CD4-positive, alpha-beta T cell (primary cell): ENCODE measurements around the gene VSIG4. TPM values are rescaled to one million over a fixed set of nuclear protein-coding genes. Genes with fewer than 3 reads are reported as not detected.

Experiments
- ATAC-seq: fragments of 200-7000 bp; cut with Tn5 transposase; one replicate; pipeline ENCODE4 v1.10.0; 2022; ENCODE audit warnings: mild to moderate bottlenecking; ENCODE audit not compliant: poor library complexity
- CTCF ChIA-PET: fragments of 350-600 bp; sonication (Branson Sonifier 250); formaldehyde crosslinking; loops from one replicate; lab custom pipeline; 2021; ENCODE audit warnings: antibody characterized with exemption, inconsistent platforms; lab: Charles Lee
- POLR2A ChIA-PET: fragments of 350-600 bp; sonication (Branson Sonifier 250); formaldehyde crosslinking; loops from one replicate; lab custom pipeline; 2021; ENCODE audit warnings: antibody characterized with exemption, inconsistent platforms; lab: Charles Lee
- DNase-seq, 14 experiments: peaks; one replicate each; pipeline ENCODE4 v3.0.0-alpha.2; 2013 to 2020; ENCODE audit warnings: mixed read lengths in 2 of 14
- H3K27ac ChIP-seq, 2 donors: one replicate each; pipeline versions ENCODE4 v1.5.1 to v1.7.0; 2013; ENCODE audit warnings: low read length in 2 of 2, low read depth in 1 of 2, mild to moderate bottlenecking in 1 of 2
- H3K27me3 ChIP-seq, 2 experiments: 1 replicate in 1 of 2; 2 replicates in 1 of 2; pipeline versions ENCODE4 v1.6.1 to v1.7.0; 2013; ENCODE audit warnings: low read length in 2 of 2, control low read depth in 1 of 2, mild to moderate bottlenecking in 1 of 2, moderate library complexity in 1 of 2; ENCODE audit not compliant: insufficient read depth in 2 of 2, control insufficient read depth in 1 of 2
- H3K36me3 ChIP-seq: one replicate; pipeline ENCODE4 v1.6.1; 2013; ENCODE audit warnings: low read length, control low read depth; ENCODE audit not compliant: insufficient read depth
- H3K4me1 ChIP-seq: one replicate; pipeline ENCODE4 v1.6.1; 2013; ENCODE audit warnings: low read length, control low read depth; ENCODE audit not compliant: insufficient read depth
- H3K4me3 ChIP-seq: one replicate; pipeline ENCODE4 v1.5.1; 2013; ENCODE audit warnings: mild to moderate bottlenecking, low read length, moderate library complexity
- H3K9me3 ChIP-seq, 2 experiments: 1 replicate in 1 of 2; 2 replicates in 1 of 2; pipeline versions ENCODE4 v1.6.1 to v1.7.0; 2013; ENCODE audit warnings: low read length in 2 of 2, mild to moderate bottlenecking in 2 of 2, control low read depth in 1 of 2, moderate library complexity in 1 of 2; ENCODE audit not compliant: control insufficient read depth in 1 of 2, insufficient read depth in 1 of 2
- H3K27ac Mint-ChIP-seq: one replicate; pipeline ENCODE4 v1.8.0; 2020; ENCODE audit warnings: mixed read lengths
- H3K27me3 Mint-ChIP-seq: one replicate; pipeline ENCODE4 v1.8.0; 2021; ENCODE audit warnings: mixed read lengths
- H3K36me3 Mint-ChIP-seq: one replicate; pipeline ENCODE4 v1.8.0; 2021; ENCODE audit warnings: low read depth, mixed read lengths
- H3K4me1 Mint-ChIP-seq: one replicate; pipeline ENCODE4 v1.8.0; 2021; ENCODE audit warnings: low read depth, mixed read lengths
- H3K4me3 Mint-ChIP-seq: one replicate; pipeline ENCODE4 v1.8.0; 2020; ENCODE audit warnings: mild to moderate bottlenecking, mixed read lengths
- H3K9me3 Mint-ChIP-seq: one replicate; pipeline ENCODE4 v1.8.0; 2020; ENCODE audit warnings: mixed read lengths
- intact Hi-C, 2 experiments: fragments of 100-400 bp; cut with DNase I in 1 of 2; cut with micrococcal nuclease in 1 of 2; formaldehyde crosslinking; loops; one replicate each; pipeline versions ENCODE4 v1.15.1 to v1.9.0; 2023 to 2025; cut with DNase I, micrococcal nuclease
- total RNA-seq, 174 experiments: library from RNA in 2 of 174; stranded (reverse) in 2 of 174; gene quantifications; one replicate each; pipeline ENCODE4 v1.2.3 and lab custom pipeline; 2021 to 2026
- TF ChIP-seq, protein P1 (sequence below): fragments of 200-600 bp; IDR thresholded peaks from one replicate; pipeline ENCODE4 v1.8.0; 2022; ENCODE audit warnings: antibody characterized with exemption, mild to moderate bottlenecking

The VSIG4 gene
- total RNA-seq, 2 experiments from 2014 or later: 0.11 TPM; not detected in 1

DNA sequence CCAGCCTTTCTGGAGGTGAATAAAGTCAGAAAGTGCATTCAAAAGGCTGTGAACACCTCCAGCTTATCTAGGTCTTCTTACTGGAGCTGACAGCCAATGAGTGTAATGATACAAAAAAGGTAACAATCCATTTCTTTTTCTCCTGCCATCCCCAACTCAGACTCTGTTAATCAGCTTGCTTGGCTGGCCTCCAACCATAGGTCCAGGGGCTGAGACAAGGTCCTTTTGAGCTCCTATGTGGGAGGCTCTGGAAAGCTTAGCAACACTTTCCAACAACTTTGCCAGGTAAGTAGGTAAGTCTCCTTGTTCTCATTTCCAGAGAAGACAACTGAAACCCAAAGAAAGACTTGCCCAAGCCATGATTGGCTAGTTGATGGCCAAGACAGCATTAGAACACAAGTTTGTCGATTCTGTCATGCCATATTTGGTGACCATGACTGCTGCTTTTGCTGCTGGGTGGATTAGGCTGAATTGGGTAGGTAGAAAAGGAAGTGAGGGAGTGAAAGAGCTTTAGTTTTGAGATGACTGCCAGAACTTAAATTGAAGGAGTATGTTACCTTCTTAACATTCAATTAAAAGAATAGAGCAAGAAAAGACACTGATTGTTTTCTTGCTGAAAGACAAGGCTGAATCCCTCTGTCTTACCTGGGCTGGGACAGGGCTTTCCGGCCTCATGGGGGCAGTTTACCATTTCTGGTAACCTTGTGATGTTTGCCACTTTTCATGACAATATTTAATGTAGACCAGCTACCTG is 22.8 kb downstream of the VSIG4 start:
- H3K9me3 Mint-ChIP-seq: no peaks in the 10 kb centered on the region
- peak overlapping the region; percentile 45 for H3K4me3 Mint-ChIP-seq
- intact Hi-C loops: loop anchor here in 1 of 2 experiments (10.0 kb wide), 1 partner anchor 322 kb away; no protein-coding TSS in a partner anchor
- peak overlapping the region; percentile 72 for H3K27ac Mint-ChIP-seq
- Histone ChIP-seq H3K27me3 (no peaks in the 10 kb centered on the region), H3K9me3 (no peaks in the 10 kb centered on the region), H3K27ac (no peak overlapping the region), H3K4me1 (peaks cover 81% of the 10 kb centered on the region), H3K4me3 (peak overlapping the region; percentile 38), H3K36me3 (no peaks in the 10 kb centered on the region)
- no peak for DNase-seq
- CTCF ChIA-PET: no interaction called here
- H3K27me3 Mint-ChIP-seq: no peaks in the 10 kb centered on the region
- no peaks in the 10 kb centered on the region for H3K36me3 Mint-ChIP-seq
- ATAC-seq: no peak
- TF ChIP-seq, protein P1, sequence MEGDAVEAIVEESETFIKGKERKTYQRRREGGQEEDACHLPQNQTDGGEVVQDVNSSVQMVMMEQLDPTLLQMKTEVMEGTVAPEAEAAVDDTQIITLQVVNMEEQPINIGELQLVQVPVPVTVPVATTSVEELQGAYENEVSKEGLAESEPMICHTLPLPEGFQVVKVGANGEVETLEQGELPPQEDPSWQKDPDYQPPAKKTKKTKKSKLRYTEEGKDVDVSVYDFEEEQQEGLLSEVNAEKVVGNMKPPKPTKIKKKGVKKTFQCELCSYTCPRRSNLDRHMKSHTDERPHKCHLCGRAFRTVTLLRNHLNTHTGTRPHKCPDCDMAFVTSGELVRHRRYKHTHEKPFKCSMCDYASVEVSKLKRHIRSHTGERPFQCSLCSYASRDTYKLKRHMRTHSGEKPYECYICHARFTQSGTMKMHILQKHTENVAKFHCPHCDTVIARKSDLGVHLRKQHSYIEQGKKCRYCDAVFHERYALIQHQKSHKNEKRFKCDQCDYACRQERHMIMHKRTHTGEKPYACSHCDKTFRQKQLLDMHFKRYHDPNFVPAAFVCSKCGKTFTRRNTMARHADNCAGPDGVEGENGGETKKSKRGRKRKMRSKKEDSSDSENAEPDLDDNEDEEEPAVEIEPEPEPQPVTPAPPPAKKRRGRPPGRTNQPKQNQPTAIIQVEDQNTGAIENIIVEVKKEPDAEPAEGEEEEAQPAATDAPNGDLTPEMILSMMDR: no peak
- POLR2A ChIA-PET: interaction anchor here (0.6 to 1.3 kb wide), 5 partner anchors 11 to 350 kb away, joined by 3 to 6 read pairs (median 3); partner anchors contain the start of gene MSN
- peaks cover 96% of the 10 kb centered on the region for H3K4me1 Mint-ChIP-seq

DNA sequence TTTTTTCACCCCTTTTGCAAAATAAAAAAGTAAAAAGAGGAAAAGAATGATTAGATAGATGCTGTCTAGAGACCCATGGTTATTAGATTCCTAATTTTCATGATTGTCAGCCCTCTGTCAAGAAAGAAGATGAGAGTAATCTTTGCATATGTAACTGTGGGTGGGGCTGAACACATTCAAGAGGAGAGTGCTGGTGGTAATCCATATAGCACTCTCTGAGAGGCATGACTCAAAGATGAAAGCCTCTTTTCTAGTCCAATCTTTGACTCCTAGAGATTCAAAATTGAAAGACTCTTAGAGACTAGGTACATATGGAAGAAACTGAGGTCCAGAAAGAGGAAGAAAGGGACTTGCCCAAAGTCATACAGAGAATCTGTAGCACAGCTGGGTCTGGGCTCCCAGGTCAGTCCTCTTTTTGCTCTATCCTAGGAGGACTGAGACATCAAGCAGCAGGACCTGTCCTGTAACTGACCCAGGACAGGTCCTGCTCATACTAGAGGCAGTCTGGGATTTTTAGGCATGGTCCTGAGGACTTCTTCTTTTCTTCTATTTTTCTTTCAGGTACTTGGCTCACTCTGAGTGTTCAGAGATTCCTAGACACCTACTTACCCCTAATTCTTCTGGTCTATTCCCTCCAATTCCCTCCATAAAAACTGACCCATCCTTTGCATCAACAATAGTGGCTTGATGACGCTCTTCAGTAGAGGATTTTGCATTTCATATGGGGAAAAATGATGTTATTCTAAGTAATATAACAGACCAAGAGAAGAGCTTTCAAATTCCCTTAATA is 23.8 kb downstream of the VSIG4 start:
- intact Hi-C loops: loop anchor here in 1 of 2 experiments (10.0 kb wide), 1 partner anchor 321 kb away; no protein-coding TSS in a partner anchor
- DNase-seq: no peak
- H3K4me1 ChIP-seq: peaks cover 74% of the 10 kb centered on the region
- H3K4me3 ChIP-seq: peak overlapping the region; percentile 38
- peak overlapping the region in 1 of 2 donors; percentile 55 for H3K27ac ChIP-seq
- no peaks in the 10 kb centered on the region for H3K36me3 Mint-ChIP-seq
- ChIA-PET CTCF (no interaction called here), POLR2A (interaction anchor here (1.3 to 2.7 kb wide), 2 partner anchors 10 to 11 kb away, joined by 6 to 8 read pairs; no protein-coding TSS in a partner anchor)
- H3K4me1 Mint-ChIP-seq: peaks cover 93% of the 10 kb centered on the region
- no peaks in the 10 kb centered on the region for H3K27me3 ChIP-seq
- no peak for ATAC-seq
- peak overlapping the region; percentile 72 for H3K27ac Mint-ChIP-seq
- H3K27me3 Mint-ChIP-seq: no peaks in the 10 kb centered on the region
- no peaks in the 10 kb centered on the region for H3K36me3 ChIP-seq
- H3K9me3 Mint-ChIP-seq: no peaks in the 10 kb centered on the region
- H3K9me3 ChIP-seq: no peaks in the 10 kb centered on the region
- TF ChIP-seq, protein P1: no peak
- H3K4me3 Mint-ChIP-seq: peak overlapping the region; percentile 45

- Mint-ChIP-seq H3K27ac (peak overlapping the region; percentile 72), H3K4me1 (peaks cover 93% of the 10 kb centered on the region), H3K4me3 (peak overlapping the region; percentile 58), H3K9me3 (no peaks in the 10 kb centered on the region), H3K36me3 (no peaks in the 10 kb centered on the region), H3K27me3 (no peaks in the 10 kb centered on the region)
- peak overlapping the region; percentile 38 for H3K4me3 ChIP-seq
- H3K27ac ChIP-seq: peak overlapping the region in 1 of 2 donors; percentile 55
- ATAC-seq (peak; percentile 32), DNase-seq (peak in 4 of 14 experiments; percentile 26 to 58 (median 46))
- CTCF ChIA-PET: interaction anchor here (0.6 kb wide), 1 partner anchor 12 kb away, joined by 3 read pairs; no protein-coding TSS in a partner anchor
- intact Hi-C loops: loop anchor here in 1 of 2 experiments (10.0 kb wide), 1 partner anchor 320 kb away; no protein-coding TSS in a partner anchor
- H3K36me3 ChIP-seq: no peaks in the 10 kb centered on the region
- TF ChIP-seq, protein P1: no peak
- H3K9me3 ChIP-seq: no peaks in the 10 kb centered on the region
- no peaks in the 10 kb centered on the region for H3K27me3 ChIP-seq
- H3K4me1 ChIP-seq: peaks cover 66% of the 10 kb centered on the region
- POLR2A ChIA-PET: interaction anchor here (1.3 to 2.7 kb wide), 3 partner anchors 9 to 13 kb away, joined by 4 to 8 read pairs (median 4); no protein-coding TSS in a partner anchor
These were observed 24.6 kb downstream of the VSIG4 start for GRCh38 chrX:66015152-66015831.
